ENCODE data around the gene BMX. TPM values are rescaled to one million over a fixed set of nuclear protein-coding genes. Genes with fewer than 3 reads are reported as not detected.

Gene BMX
- total RNA-seq, result not detected
- total RNA-seq, result 0 reads per million in 2 donors

GRCh38 chrX:15500497-15500966, at the start of gene BMX:
Gene BMX (plus strand): TSS chrX:15500807. CDS start chrX:15508354, 7,547 bp downstream.
- no peak within 1 kb of the TSS for H3K4me3 Mint-ChIP-seq
- no peak for DNase-seq
- no peak for ATAC-seq
- H3K27ac Mint-ChIP-seq, result no peak within 1 kb of the TSS
- H3K36me3 Mint-ChIP-seq (ENCODE audit: low read depth), result no peaks in the 10 kb centered on the region
- no peaks in the 10 kb centered on the region for H3K9me3 ChIP-seq (ENCODE audit: control insufficient read depth, low read length, poor library complexity, severe bottlenecking)
- peaks cover 4% of the 10 kb centered on the region for H3K4me1 Mint-ChIP-seq
- H3K27me3 Mint-ChIP-seq, result peaks cover 18% of the 10 kb centered on the region

- no peaks in the 10 kb centered on the region for H3K4me1 Mint-ChIP-seq
- H3K4me3 Mint-ChIP-seq, result no peak overlapping the region
- no peaks in the 10 kb centered on the region for H3K9me3 ChIP-seq (ENCODE audit: control insufficient read depth, low read length, poor library complexity, severe bottlenecking)
- no peaks in the 10 kb centered on the region for H3K27me3 Mint-ChIP-seq
- DNase-seq (no peak), ATAC-seq (no peak)
- H3K27ac Mint-ChIP-seq, result no peak overlapping the region
- H3K36me3 Mint-ChIP-seq (ENCODE audit: low read depth), result no peaks in the 10 kb centered on the region
These were observed 48.7 kb upstream of the BMX start for GRCh38 chrX:15451913-15452312.

- Mint-ChIP-seq H3K36me3 (ENCODE audit: low read depth) (no peaks in the 10 kb centered on the region), H3K27me3 (peaks cover 5% of the 10 kb centered on the region), H3K4me1 (no peaks in the 10 kb centered on the region), H3K27ac (no peak overlapping the region), H3K4me3 (no peak overlapping the region)
- no peaks in the 10 kb centered on the region for H3K9me3 ChIP-seq (ENCODE audit: control insufficient read depth, low read length, poor library complexity, severe bottlenecking)
- DNase-seq, result no peak
- no peak for ATAC-seq
These were observed 35.9 kb upstream of the BMX start for GRCh38 chrX:15464704-15465103.

GRCh38 chrX:15465347-15465746, 35.3 kb upstream of the BMX start:
- Mint-ChIP-seq H3K36me3 (ENCODE audit: low read depth) (no peaks in the 10 kb centered on the region), H3K4me3 (no peak overlapping the region), H3K27me3 (peaks cover 5% of the 10 kb centered on the region), H3K27ac (no peak overlapping the region), H3K4me1 (no peaks in the 10 kb centered on the region)
- ATAC-seq (no peak), DNase-seq (no peak)
- no peaks in the 10 kb centered on the region for H3K9me3 ChIP-seq (ENCODE audit: control insufficient read depth, low read length, poor library complexity, severe bottlenecking)

- Mint-ChIP-seq H3K27me3 (peaks cover 5% of the 10 kb centered on the region), H3K36me3 (ENCODE audit: low read depth) (no peaks in the 10 kb centered on the region), H3K4me3 (no peak overlapping the region), H3K4me1 (no peaks in the 10 kb centered on the region), H3K27ac (no peak overlapping the region)
- no peak for ATAC-seq
- H3K9me3 ChIP-seq (ENCODE audit: control insufficient read depth, low read length, poor library complexity, severe bottlenecking), result no peaks in the 10 kb centered on the region
- DNase-seq, result no peak
These were observed 34.5 kb upstream of the BMX start for GRCh38 chrX:15465896-15466651.

GRCh38 chrX:15468036-15468435, 32.6 kb upstream of the BMX start:
- no peaks in the 10 kb centered on the region for H3K9me3 ChIP-seq (ENCODE audit: control insufficient read depth, low read length, poor library complexity, severe bottlenecking)
- Mint-ChIP-seq H3K4me1 (no peaks in the 10 kb centered on the region), H3K27ac (no peak overlapping the region), H3K27me3 (peaks cover 5% of the 10 kb centered on the region), H3K4me3 (no peak overlapping the region), H3K36me3 (ENCODE audit: low read depth) (no peaks in the 10 kb centered on the region)
- no peak for DNase-seq
- no peak for ATAC-seq

- Mint-ChIP-seq H3K4me3 (no peak overlapping the region), H3K27ac (no peak overlapping the region), H3K4me1 (no peaks in the 10 kb centered on the region), H3K36me3 (ENCODE audit: low read depth) (no peaks in the 10 kb centered on the region), H3K27me3 (peaks cover 5% of the 10 kb centered on the region)
- no peaks in the 10 kb centered on the region for H3K9me3 ChIP-seq (ENCODE audit: control insufficient read depth, low read length, poor library complexity, severe bottlenecking)
- no peak for ATAC-seq
- no peak for DNase-seq
These were observed 31.0 kb upstream of the BMX start for GRCh38 chrX:15469613-15470012.

- no peaks in the 10 kb centered on the region for H3K27me3 Mint-ChIP-seq
- H3K36me3 Mint-ChIP-seq (ENCODE audit: low read depth), result no peaks in the 10 kb centered on the region
- H3K27ac Mint-ChIP-seq, result no peak overlapping the region
- H3K9me3 ChIP-seq (ENCODE audit: control insufficient read depth, low read length, poor library complexity, severe bottlenecking), result no peaks in the 10 kb centered on the region
- peak; percentile 72 for ATAC-seq
- H3K4me1 Mint-ChIP-seq, result no peaks in the 10 kb centered on the region
- peak in 2 of 3 donors; percentile 8 to 24 for DNase-seq
- no peak overlapping the region for H3K4me3 Mint-ChIP-seq
These were observed 29.6 kb upstream of the BMX start for GRCh38 chrX:15471028-15471427.

- H3K4me3 Mint-ChIP-seq, result no peak overlapping the region
- no peaks in the 10 kb centered on the region for H3K9me3 ChIP-seq (ENCODE audit: control insufficient read depth, low read length, poor library complexity, severe bottlenecking)
- H3K27me3 Mint-ChIP-seq, result no peaks in the 10 kb centered on the region
- ATAC-seq (no peak), DNase-seq (no peak)
- H3K27ac Mint-ChIP-seq, result no peak overlapping the region
- H3K4me1 Mint-ChIP-seq, result no peaks in the 10 kb centered on the region
- no peaks in the 10 kb centered on the region for H3K36me3 Mint-ChIP-seq (ENCODE audit: low read depth)
These were observed 28.1 kb upstream of the BMX start for GRCh38 chrX:15472531-15472930.

GRCh38 chrX:15474028-15474427, 26.6 kb upstream of the BMX start:
- Mint-ChIP-seq H3K27ac (no peak overlapping the region), H3K4me1 (no peaks in the 10 kb centered on the region), H3K27me3 (no peaks in the 10 kb centered on the region), H3K36me3 (ENCODE audit: low read depth) (no peaks in the 10 kb centered on the region), H3K4me3 (no peak overlapping the region)
- DNase-seq (no peak), ATAC-seq (no peak)
- H3K9me3 ChIP-seq (ENCODE audit: control insufficient read depth, low read length, poor library complexity, severe bottlenecking), result no peaks in the 10 kb centered on the region

- Mint-ChIP-seq H3K36me3 (ENCODE audit: low read depth) (no peaks in the 10 kb centered on the region), H3K4me3 (no peak overlapping the region), H3K27me3 (no peaks in the 10 kb centered on the region), H3K4me1 (no peaks in the 10 kb centered on the region), H3K27ac (no peak overlapping the region)
- ATAC-seq, result no peak
- H3K9me3 ChIP-seq (ENCODE audit: control insufficient read depth, low read length, poor library complexity, severe bottlenecking), result no peaks in the 10 kb centered on the region
- no peak for DNase-seq
These were observed 25.6 kb upstream of the BMX start for GRCh38 chrX:15475021-15475420.

GRCh38 chrX:15475486-15475885, 25.1 kb upstream of the BMX start:
- Mint-ChIP-seq H3K27ac (no peak overlapping the region), H3K27me3 (no peaks in the 10 kb centered on the region), H3K4me3 (no peak overlapping the region), H3K36me3 (ENCODE audit: low read depth) (no peaks in the 10 kb centered on the region), H3K4me1 (no peaks in the 10 kb centered on the region)
- H3K9me3 ChIP-seq (ENCODE audit: control insufficient read depth, low read length, poor library complexity, severe bottlenecking), result no peaks in the 10 kb centered on the region
- no peak for DNase-seq
- ATAC-seq, result no peak

GRCh38 chrX:15483891-15484290, 16.7 kb upstream of the BMX start:
- no peaks in the 10 kb centered on the region for H3K4me1 Mint-ChIP-seq
- no peak overlapping the region for H3K4me3 Mint-ChIP-seq
- no peaks in the 10 kb centered on the region for H3K27me3 Mint-ChIP-seq
- no peaks in the 10 kb centered on the region for H3K36me3 Mint-ChIP-seq (ENCODE audit: low read depth)
- no peak overlapping the region for H3K27ac Mint-ChIP-seq
- no peak for ATAC-seq
- no peaks in the 10 kb centered on the region for H3K9me3 ChIP-seq (ENCODE audit: control insufficient read depth, low read length, poor library complexity, severe bottlenecking)
- no peak for DNase-seq

- no peak overlapping the region for H3K4me3 Mint-ChIP-seq
- no peaks in the 10 kb centered on the region for H3K36me3 Mint-ChIP-seq (ENCODE audit: low read depth)
- no peak for DNase-seq
- H3K4me1 Mint-ChIP-seq, result peaks cover 9% of the 10 kb centered on the region
- no peaks in the 10 kb centered on the region for H3K27me3 Mint-ChIP-seq
- H3K9me3 ChIP-seq (ENCODE audit: control insufficient read depth, low read length, poor library complexity, severe bottlenecking), result no peaks in the 10 kb centered on the region
- ATAC-seq, result no peak
- H3K27ac Mint-ChIP-seq, result no peak overlapping the region
These were observed 8.1 kb upstream of the BMX start for GRCh38 chrX:15492469-15492868.

All from T-helper 17 cell (primary cell).